WTC11 (cell line): ENCODE measurements around the gene PTPN13. TPM values are rescaled to one million over a fixed set of nuclear protein-coding genes. Genes with fewer than 3 reads are reported as not detected.
A peak's percentile ranks its signal among the peaks of the same experiment; 100 is the strongest.

ENCODE experiments used
- ATAC-seq: fragments of 200-7000 bp; cut with Tn5 transposase; 2 replicates; pipeline ENCODE4 v1.10.0; 2021; ENCODE audit warnings: mild to moderate bottlenecking, moderate library complexity
- CTCF ChIA-PET: fragments of 300-600 bp; sonication (Branson Sonifier 250); formaldehyde crosslinking; loops from one replicate; lab custom pipeline; 2021; ENCODE audit warnings: antibody characterized with exemption; lab: Charles Lee
- POLR2A ChIA-PET: fragments of 350-600 bp; sonication (Branson Sonifier 250); formaldehyde crosslinking; loops from one replicate; lab custom pipeline; 2021; ENCODE audit warnings: antibody characterized with exemption; lab: Charles Lee
- DNase-seq: peaks from one replicate; pipeline ENCODE4 v3.0.0; 2021; ENCODE audit warnings: low spot score
- H3K27ac Mint-ChIP-seq: 2 replicates; pipeline ENCODE4 v1.8.0; 2021; ENCODE audit warnings: mixed read lengths
- H3K27me3 Mint-ChIP-seq: 2 replicates; pipeline ENCODE4 v1.8.0; 2021; ENCODE audit warnings: low read depth, mild to moderate bottlenecking, moderate library complexity, mixed read lengths
- H3K36me3 Mint-ChIP-seq: 2 replicates; pipeline ENCODE4 v1.8.0; 2021; ENCODE audit warnings: mixed read lengths
- H3K4me1 Mint-ChIP-seq: 2 replicates; pipeline ENCODE4 v1.8.0; 2022; ENCODE audit warnings: mixed read lengths
- H3K4me3 Mint-ChIP-seq: 2 replicates; pipeline ENCODE4 v1.8.0; 2021; ENCODE audit warnings: mild to moderate bottlenecking, moderate library complexity, mixed read lengths
- H3K9me3 Mint-ChIP-seq: 2 replicates; pipeline ENCODE4 v1.8.0; 2021; ENCODE audit warnings: mixed read lengths
- CBFB ChIP-seq: sonication (generic); formaldehyde crosslinking; IDR thresholded peaks from 2 replicates; pipeline ENCODE4 v1.8.1; 2022; ENCODE audit warnings: mild to moderate bottlenecking, low read depth, missing genetic modification reagents
- CREB1 ChIP-seq: sonication (generic); formaldehyde crosslinking; IDR thresholded peaks from 2 replicates; pipeline ENCODE4 v1.8.0; 2023; ENCODE audit warnings: mild to moderate bottlenecking, missing genetic modification reagents
- ELF4 ChIP-seq: sonication (generic); formaldehyde crosslinking; IDR thresholded peaks from 2 replicates; pipeline ENCODE4 v1.8.1; 2022; ENCODE audit warnings: low read depth, mild to moderate bottlenecking, moderate library complexity, missing genetic modification reagents
- FOXJ3 ChIP-seq: sonication (generic); formaldehyde crosslinking; IDR thresholded peaks from 2 replicates; pipeline ENCODE4 v1.9.0; 2021; ENCODE audit warnings: missing genetic modification reagents, mild to moderate bottlenecking, borderline replicate concordance
- GTF2I ChIP-seq: fragments of 250-450 bp; sonication (Bioruptor Pico); conservative IDR thresholded peaks from 2 replicates; pipeline ENCODE4 v1.4.0; 2021; ENCODE audit warnings: mild to moderate bottlenecking
- JUN ChIP-seq: sonication (generic); formaldehyde crosslinking; IDR thresholded peaks from 2 replicates; pipeline ENCODE4 v1.8.0; 2023; ENCODE audit warnings: mild to moderate bottlenecking, missing genetic modification reagents
- SMAD4 ChIP-seq: sonication (generic); formaldehyde crosslinking; IDR thresholded peaks from 2 replicates; pipeline ENCODE4 v1.8.0; 2022; ENCODE audit warnings: mild to moderate bottlenecking, missing genetic modification reagents
- TEAD4 ChIP-seq: sonication (generic); formaldehyde crosslinking; IDR thresholded peaks from 2 replicates; pipeline ENCODE4 v1.8.0; 2022; ENCODE audit warnings: mild to moderate bottlenecking, missing genetic modification reagents
- ZNF232 ChIP-seq: sonication (generic); formaldehyde crosslinking; IDR thresholded peaks from 2 replicates; pipeline ENCODE4 v1.8.0; 2022; ENCODE audit warnings: mild to moderate bottlenecking, missing genetic modification reagents
- ZNF317 ChIP-seq: sonication (generic); formaldehyde crosslinking; IDR thresholded peaks from 2 replicates; pipeline ENCODE4 v1.8.1; 2023; ENCODE audit warnings: low read depth, mild to moderate bottlenecking, moderate library complexity, missing genetic modification reagents, borderline replicate concordance
- total RNA-seq: library from RNA; stranded (reverse); gene quantifications from 3 replicates; pipeline ENCODE4 v1.2.3, GENCODE V29; 2021
- TF ChIP-seq, protein P1 (sequence below): fragments of 250-450 bp; sonication (Bioruptor Pico); IDR thresholded peaks from 2 replicates; pipeline ENCODE4 v1.9.0; 2021; ENCODE audit warnings: mild to moderate bottlenecking, borderline replicate concordance
- TF ChIP-seq, protein P2 (sequence below): sonication (generic); formaldehyde crosslinking; IDR thresholded peaks from 2 replicates; pipeline ENCODE4 v1.8.0; 2023; ENCODE audit warnings: missing genetic modification reagents, mild to moderate bottlenecking, borderline replicate concordance
- TF ChIP-seq, protein P3 (sequence below): sonication (generic); formaldehyde crosslinking; IDR thresholded peaks from 2 replicates; pipeline ENCODE4 v1.8.1; 2023; ENCODE audit warnings: mild to moderate bottlenecking, missing genetic modification reagents
- TF ChIP-seq, protein P4 (sequence below): sonication (generic); formaldehyde crosslinking; IDR thresholded peaks from 2 replicates; pipeline ENCODE4 v1.8.1; 2023; ENCODE audit warnings: mild to moderate bottlenecking, missing genetic modification reagents, borderline replicate concordance
- TF ChIP-seq, protein P5 (sequence below): sonication (generic); formaldehyde crosslinking; IDR thresholded peaks from 2 replicates; pipeline ENCODE4 v1.8.1; 2022; ENCODE audit warnings: mild to moderate bottlenecking, moderate library complexity, missing genetic modification reagents
- TF ChIP-seq, protein P6 (sequence below): sonication (generic); formaldehyde crosslinking; IDR thresholded peaks from 2 replicates; pipeline ENCODE4 v1.8.1; 2022; ENCODE audit warnings: low read depth, mild to moderate bottlenecking, moderate library complexity, missing genetic modification reagents, borderline replicate concordance
- TF ChIP-seq, protein P7 (sequence below): sonication (generic); formaldehyde crosslinking; IDR thresholded peaks from 2 replicates; pipeline ENCODE4 v1.8.1; 2023; ENCODE audit warnings: mild to moderate bottlenecking, missing genetic modification reagents

Gene PTPN13
- total RNA-seq, 1 experiment from 2014 or later, result 49.7 TPM

DNA sequence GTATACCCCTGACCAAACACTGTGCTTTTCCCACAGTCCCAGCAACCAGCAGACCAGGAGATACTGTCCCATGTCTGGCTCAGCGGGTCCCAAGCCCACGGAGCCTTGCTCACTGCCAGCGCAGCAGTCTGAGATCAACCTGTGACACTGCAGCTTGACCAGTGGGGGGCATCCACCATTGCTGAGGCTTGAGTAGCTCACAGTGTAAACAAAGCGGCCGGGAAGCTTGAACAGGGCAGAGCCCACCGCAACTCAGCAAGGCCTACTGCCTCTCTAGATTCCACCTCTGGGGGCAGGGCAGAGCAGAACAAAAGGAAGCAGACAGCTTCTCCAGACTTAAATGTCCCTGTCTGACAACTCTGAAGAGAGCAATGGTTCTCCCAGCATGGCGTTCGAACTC, 197.0 kb downstream of the PTPN13 start:
- ATAC-seq (peak; percentile 93), DNase-seq (peak; percentile 72)
- TF ChIP-seq, protein P1, sequence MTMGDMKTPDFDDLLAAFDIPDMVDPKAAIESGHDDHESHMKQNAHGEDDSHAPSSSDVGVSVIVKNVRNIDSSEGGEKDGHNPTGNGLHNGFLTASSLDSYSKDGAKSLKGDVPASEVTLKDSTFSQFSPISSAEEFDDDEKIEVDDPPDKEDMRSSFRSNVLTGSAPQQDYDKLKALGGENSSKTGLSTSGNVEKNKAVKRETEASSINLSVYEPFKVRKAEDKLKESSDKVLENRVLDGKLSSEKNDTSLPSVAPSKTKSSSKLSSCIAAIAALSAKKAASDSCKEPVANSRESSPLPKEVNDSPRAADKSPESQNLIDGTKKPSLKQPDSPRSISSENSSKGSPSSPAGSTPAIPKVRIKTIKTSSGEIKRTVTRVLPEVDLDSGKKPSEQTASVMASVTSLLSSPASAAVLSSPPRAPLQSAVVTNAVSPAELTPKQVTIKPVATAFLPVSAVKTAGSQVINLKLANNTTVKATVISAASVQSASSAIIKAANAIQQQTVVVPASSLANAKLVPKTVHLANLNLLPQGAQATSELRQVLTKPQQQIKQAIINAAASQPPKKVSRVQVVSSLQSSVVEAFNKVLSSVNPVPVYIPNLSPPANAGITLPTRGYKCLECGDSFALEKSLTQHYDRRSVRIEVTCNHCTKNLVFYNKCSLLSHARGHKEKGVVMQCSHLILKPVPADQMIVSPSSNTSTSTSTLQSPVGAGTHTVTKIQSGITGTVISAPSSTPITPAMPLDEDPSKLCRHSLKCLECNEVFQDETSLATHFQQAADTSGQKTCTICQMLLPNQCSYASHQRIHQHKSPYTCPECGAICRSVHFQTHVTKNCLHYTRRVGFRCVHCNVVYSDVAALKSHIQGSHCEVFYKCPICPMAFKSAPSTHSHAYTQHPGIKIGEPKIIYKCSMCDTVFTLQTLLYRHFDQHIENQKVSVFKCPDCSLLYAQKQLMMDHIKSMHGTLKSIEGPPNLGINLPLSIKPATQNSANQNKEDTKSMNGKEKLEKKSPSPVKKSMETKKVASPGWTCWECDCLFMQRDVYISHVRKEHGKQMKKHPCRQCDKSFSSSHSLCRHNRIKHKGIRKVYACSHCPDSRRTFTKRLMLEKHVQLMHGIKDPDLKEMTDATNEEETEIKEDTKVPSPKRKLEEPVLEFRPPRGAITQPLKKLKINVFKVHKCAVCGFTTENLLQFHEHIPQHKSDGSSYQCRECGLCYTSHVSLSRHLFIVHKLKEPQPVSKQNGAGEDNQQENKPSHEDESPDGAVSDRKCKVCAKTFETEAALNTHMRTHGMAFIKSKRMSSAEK (CRISPR knock-in tag), result no peak
- TF ChIP-seq CBFB (no peak), ELF4 (CRISPR knock-in tag) (no peak), GTF2I (CRISPR knock-in tag) (no peak), JUN (no peak), FOXJ3 (no peak), TEAD4 (CRISPR knock-in tag) (peak; percentile 26; the same call in 1 of the 2 replicates), SMAD4 (no peak), CREB1 (0 out of 2 replicates have a peak, but pooled peaks have one; percentile 24), ZNF232 (CRISPR knock-in tag) (no peak), ZNF317 (no peak)
- TF ChIP-seq, protein P2, sequence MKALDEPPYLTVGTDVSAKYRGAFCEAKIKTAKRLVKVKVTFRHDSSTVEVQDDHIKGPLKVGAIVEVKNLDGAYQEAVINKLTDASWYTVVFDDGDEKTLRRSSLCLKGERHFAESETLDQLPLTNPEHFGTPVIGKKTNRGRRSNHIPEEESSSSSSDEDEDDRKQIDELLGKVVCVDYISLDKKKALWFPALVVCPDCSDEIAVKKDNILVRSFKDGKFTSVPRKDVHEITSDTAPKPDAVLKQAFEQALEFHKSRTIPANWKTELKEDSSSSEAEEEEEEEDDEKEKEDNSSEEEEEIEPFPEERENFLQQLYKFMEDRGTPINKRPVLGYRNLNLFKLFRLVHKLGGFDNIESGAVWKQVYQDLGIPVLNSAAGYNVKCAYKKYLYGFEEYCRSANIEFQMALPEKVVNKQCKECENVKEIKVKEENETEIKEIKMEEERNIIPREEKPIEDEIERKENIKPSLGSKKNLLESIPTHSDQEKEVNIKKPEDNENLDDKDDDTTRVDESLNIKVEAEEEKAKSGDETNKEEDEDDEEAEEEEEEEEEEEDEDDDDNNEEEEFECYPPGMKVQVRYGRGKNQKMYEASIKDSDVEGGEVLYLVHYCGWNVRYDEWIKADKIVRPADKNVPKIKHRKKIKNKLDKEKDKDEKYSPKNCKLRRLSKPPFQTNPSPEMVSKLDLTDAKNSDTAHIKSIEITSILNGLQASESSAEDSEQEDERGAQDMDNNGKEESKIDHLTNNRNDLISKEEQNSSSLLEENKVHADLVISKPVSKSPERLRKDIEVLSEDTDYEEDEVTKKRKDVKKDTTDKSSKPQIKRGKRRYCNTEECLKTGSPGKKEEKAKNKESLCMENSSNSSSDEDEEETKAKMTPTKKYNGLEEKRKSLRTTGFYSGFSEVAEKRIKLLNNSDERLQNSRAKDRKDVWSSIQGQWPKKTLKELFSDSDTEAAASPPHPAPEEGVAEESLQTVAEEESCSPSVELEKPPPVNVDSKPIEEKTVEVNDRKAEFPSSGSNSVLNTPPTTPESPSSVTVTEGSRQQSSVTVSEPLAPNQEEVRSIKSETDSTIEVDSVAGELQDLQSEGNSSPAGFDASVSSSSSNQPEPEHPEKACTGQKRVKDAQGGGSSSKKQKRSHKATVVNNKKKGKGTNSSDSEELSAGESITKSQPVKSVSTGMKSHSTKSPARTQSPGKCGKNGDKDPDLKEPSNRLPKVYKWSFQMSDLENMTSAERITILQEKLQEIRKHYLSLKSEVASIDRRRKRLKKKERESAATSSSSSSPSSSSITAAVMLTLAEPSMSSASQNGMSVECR (CRISPR knock-in tag), result no peak
- TF ChIP-seq, protein P3, sequence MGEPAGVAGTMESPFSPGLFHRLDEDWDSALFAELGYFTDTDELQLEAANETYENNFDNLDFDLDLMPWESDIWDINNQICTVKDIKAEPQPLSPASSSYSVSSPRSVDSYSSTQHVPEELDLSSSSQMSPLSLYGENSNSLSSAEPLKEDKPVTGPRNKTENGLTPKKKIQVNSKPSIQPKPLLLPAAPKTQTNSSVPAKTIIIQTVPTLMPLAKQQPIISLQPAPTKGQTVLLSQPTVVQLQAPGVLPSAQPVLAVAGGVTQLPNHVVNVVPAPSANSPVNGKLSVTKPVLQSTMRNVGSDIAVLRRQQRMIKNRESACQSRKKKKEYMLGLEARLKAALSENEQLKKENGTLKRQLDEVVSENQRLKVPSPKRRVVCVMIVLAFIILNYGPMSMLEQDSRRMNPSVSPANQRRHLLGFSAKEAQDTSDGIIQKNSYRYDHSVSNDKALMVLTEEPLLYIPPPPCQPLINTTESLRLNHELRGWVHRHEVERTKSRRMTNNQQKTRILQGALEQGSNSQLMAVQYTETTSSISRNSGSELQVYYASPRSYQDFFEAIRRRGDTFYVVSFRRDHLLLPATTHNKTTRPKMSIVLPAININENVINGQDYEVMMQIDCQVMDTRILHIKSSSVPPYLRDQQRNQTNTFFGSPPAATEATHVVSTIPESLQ (CRISPR knock-in tag), result no peak
- TF ChIP-seq, protein P4, sequence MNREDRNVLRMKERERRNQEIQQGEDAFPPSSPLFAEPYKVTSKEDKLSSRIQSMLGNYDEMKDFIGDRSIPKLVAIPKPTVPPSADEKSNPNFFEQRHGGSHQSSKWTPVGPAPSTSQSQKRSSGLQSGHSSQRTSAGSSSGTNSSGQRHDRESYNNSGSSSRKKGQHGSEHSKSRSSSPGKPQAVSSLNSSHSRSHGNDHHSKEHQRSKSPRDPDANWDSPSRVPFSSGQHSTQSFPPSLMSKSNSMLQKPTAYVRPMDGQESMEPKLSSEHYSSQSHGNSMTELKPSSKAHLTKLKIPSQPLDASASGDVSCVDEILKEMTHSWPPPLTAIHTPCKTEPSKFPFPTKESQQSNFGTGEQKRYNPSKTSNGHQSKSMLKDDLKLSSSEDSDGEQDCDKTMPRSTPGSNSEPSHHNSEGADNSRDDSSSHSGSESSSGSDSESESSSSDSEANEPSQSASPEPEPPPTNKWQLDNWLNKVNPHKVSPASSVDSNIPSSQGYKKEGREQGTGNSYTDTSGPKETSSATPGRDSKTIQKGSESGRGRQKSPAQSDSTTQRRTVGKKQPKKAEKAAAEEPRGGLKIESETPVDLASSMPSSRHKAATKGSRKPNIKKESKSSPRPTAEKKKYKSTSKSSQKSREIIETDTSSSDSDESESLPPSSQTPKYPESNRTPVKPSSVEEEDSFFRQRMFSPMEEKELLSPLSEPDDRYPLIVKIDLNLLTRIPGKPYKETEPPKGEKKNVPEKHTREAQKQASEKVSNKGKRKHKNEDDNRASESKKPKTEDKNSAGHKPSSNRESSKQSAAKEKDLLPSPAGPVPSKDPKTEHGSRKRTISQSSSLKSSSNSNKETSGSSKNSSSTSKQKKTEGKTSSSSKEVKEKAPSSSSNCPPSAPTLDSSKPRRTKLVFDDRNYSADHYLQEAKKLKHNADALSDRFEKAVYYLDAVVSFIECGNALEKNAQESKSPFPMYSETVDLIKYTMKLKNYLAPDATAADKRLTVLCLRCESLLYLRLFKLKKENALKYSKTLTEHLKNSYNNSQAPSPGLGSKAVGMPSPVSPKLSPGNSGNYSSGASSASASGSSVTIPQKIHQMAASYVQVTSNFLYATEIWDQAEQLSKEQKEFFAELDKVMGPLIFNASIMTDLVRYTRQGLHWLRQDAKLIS, result no peak
- TF ChIP-seq, protein P5, sequence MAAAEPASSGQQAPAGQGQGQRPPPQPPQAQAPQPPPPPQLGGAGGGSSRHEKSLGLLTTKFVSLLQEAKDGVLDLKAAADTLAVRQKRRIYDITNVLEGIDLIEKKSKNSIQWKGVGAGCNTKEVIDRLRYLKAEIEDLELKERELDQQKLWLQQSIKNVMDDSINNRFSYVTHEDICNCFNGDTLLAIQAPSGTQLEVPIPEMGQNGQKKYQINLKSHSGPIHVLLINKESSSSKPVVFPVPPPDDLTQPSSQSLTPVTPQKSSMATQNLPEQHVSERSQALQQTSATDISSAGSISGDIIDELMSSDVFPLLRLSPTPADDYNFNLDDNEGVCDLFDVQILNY (CRISPR knock-in tag), result no peak
- TF ChIP-seq, protein P6, sequence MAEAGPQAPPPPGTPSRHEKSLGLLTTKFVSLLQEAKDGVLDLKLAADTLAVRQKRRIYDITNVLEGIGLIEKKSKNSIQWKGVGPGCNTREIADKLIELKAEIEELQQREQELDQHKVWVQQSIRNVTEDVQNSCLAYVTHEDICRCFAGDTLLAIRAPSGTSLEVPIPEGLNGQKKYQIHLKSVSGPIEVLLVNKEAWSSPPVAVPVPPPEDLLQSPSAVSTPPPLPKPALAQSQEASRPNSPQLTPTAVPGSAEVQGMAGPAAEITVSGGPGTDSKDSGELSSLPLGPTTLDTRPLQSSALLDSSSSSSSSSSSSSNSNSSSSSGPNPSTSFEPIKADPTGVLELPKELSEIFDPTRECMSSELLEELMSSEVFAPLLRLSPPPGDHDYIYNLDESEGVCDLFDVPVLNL, result no peak
- TF ChIP-seq, protein P7, sequence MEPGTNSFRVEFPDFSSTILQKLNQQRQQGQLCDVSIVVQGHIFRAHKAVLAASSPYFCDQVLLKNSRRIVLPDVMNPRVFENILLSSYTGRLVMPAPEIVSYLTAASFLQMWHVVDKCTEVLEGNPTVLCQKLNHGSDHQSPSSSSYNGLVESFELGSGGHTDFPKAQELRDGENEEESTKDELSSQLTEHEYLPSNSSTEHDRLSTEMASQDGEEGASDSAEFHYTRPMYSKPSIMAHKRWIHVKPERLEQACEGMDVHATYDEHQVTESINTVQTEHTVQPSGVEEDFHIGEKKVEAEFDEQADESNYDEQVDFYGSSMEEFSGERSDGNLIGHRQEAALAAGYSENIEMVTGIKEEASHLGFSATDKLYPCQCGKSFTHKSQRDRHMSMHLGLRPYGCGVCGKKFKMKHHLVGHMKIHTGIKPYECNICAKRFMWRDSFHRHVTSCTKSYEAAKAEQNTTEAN, result no peak
- H3K4me3 Mint-ChIP-seq, result no peak overlapping the region
- POLR2A ChIA-PET, result interaction anchor here (0.6 kb wide), 1 partner anchor 105 kb away, joined by 3 read pairs; no protein-coding TSS in a partner anchor
- H3K4me1 Mint-ChIP-seq, result peaks cover 16% of the 10 kb centered on the region
- CTCF ChIA-PET, result interaction anchor here (0.5 to 1.2 kb wide), 8 partner anchors 9 to 295 kb away, joined by 3 to 6 read pairs (median 4); no protein-coding TSS in a partner anchor
- H3K9me3 Mint-ChIP-seq, result peaks cover 49% of the 10 kb centered on the region
- no peak overlapping the region for H3K27ac Mint-ChIP-seq
- no peaks in the 10 kb centered on the region for H3K27me3 Mint-ChIP-seq
- peaks cover 67% of the 10 kb centered on the region for H3K36me3 Mint-ChIP-seq
